HL-60 (cell line): ENCODE data around the gene AASDH.

Source experiments
- CTCF ChIP-seq: IDR thresholded peaks from one replicate; pipeline ENCODE4 v1.5.1; 2011; ENCODE audit warnings: low read length, control low read depth, inconsistent platforms; ENCODE audit not compliant: insufficient read depth
- POLR2AphosphoS5 ChIP-seq: IDR thresholded peaks from 2 replicates; pipeline ENCODE4 v1.6.1; 2012; ENCODE audit warnings: low read depth

- TF ChIP-seq CTCF (no peak), POLR2AphosphoS5 (no peak)
Observed at GRCh38 chr4:56405016-56405415, 17.7 kb upstream of the AASDH start.
